HEK293 (cell line): ENCODE results near the gene TRAF1.

Experiments used
- CTCF ChIA-PET: fragments of 350-600 bp; formaldehyde crosslinking; extraction: SDS; loops from one replicate; lab custom pipeline; 2021; ENCODE audit warnings: antibody characterized with exemption; lab: Yijun Ruan, JAX
- POLR2A ChIA-PET: fragments of 300-600 bp; formaldehyde crosslinking; extraction: SDS; loops from one replicate; lab custom pipeline; 2020; ENCODE audit warnings: antibody characterized with exemption, inconsistent platforms; lab: Yijun Ruan, JAX
- H3K27ac ChIP-seq: fragments of 200-500 bp; sonication (Bioruptor generic); 2 replicates; pipeline ENCODE4 v1.5.1; 2014; ENCODE audit warnings: low read depth, low read length, control low read depth, inconsistent platforms; ENCODE audit errors: extremely low read depth
- H3K36me3 ChIP-seq, 2 experiments: fragments of 200-500 bp in 1 of 2; sonication (Bioruptor generic) in 1 of 2; 1 replicate in 1 of 2; 2 replicates in 1 of 2; pipeline ENCODE4 v1.5.1; 2014 to 2017; ENCODE audit warnings: inconsistent platforms in 2 of 2, low read length in 2 of 2; ENCODE audit not compliant: control insufficient read depth in 2 of 2, insufficient read depth in 1 of 2
- H3K4me1 ChIP-seq: fragments of 200-500 bp; sonication (Bioruptor generic); 2 replicates; pipeline ENCODE4 v1.5.1; 2014; ENCODE audit warnings: mild to moderate bottlenecking, low read length, inconsistent platforms; ENCODE audit not compliant: control insufficient read depth, insufficient read depth
- H3K4me3 ChIP-seq: 2 replicates; pipeline ENCODE4 v1.5.1; 2011; ENCODE audit warnings: low read depth, mild to moderate bottlenecking, control low read depth, low read length, moderate library complexity
- H3K9me3 ChIP-seq: fragments of 200-500 bp; sonication (Bioruptor generic); 2 replicates; pipeline ENCODE4 v1.5.1; 2014; ENCODE audit warnings: low read depth, low read length, inconsistent platforms; ENCODE audit not compliant: control insufficient read depth, insufficient read depth
- KLF7 ChIP-seq: fragments of 450-650 bp; formaldehyde crosslinking; IDR thresholded peaks from 2 replicates; pipeline ENCODE4 v1.5.1; 2016; ENCODE audit warnings: missing biosample characterization, missing genetic modification characterization, borderline replicate concordance
- PRDM10 ChIP-seq: fragments of 450-650 bp; formaldehyde crosslinking; IDR thresholded peaks from 2 replicates; pipeline ENCODE4 v1.5.1; 2016; ENCODE audit warnings: missing biosample characterization, missing genetic modification characterization
- PRDM4 ChIP-seq: fragments of 450-650 bp; formaldehyde crosslinking; IDR thresholded peaks from 2 replicates; pipeline ENCODE4 v1.5.1; 2017; ENCODE audit warnings: missing biosample characterization, missing genetic modification characterization
- PRDM6 ChIP-seq: fragments of 450-650 bp; formaldehyde crosslinking; IDR thresholded peaks from 2 replicates; pipeline ENCODE4 v1.5.1; 2017; ENCODE audit warnings: missing biosample characterization, missing genetic modification characterization
- REPIN1 ChIP-seq: fragments of 450-650 bp; formaldehyde crosslinking; IDR thresholded peaks from 2 replicates; pipeline ENCODE4 v1.5.1; 2017; ENCODE audit warnings: missing biosample characterization, missing genetic modification characterization, low read depth
- SALL2 ChIP-seq: fragments of 450-650 bp; formaldehyde crosslinking; IDR thresholded peaks from 2 replicates; pipeline ENCODE4 v1.5.0; 2017; ENCODE audit warnings: missing biosample characterization, mild to moderate bottlenecking, missing genetic modification characterization, borderline replicate concordance
- ZBTB44 ChIP-seq: fragments of 450-650 bp; IDR thresholded peaks from 2 replicates; pipeline ENCODE4 v1.5.1; 2018; ENCODE audit warnings: missing biosample characterization, mild to moderate bottlenecking, missing genetic modification characterization
- ZBTB6 ChIP-seq: fragments of 450-650 bp; formaldehyde crosslinking; IDR thresholded peaks from 2 replicates; pipeline ENCODE4 v1.5.1; 2017; ENCODE audit warnings: missing biosample characterization, missing genetic modification characterization
- ZNF133 ChIP-seq: fragments of 450-650 bp; formaldehyde crosslinking; IDR thresholded peaks from 2 replicates; pipeline ENCODE4 v1.5.1; 2016; ENCODE audit warnings: missing biosample characterization, missing genetic modification characterization
- ZNF138 ChIP-seq: fragments of 450-650 bp; formaldehyde crosslinking; IDR thresholded peaks from 2 replicates; pipeline ENCODE4 v1.5.1; 2016; ENCODE audit warnings: missing biosample characterization, missing genetic modification characterization, borderline replicate concordance
- ZNF157 ChIP-seq: fragments of 450-650 bp; formaldehyde crosslinking; IDR thresholded peaks from 2 replicates; pipeline ENCODE4 v1.5.1; 2016; ENCODE audit warnings: missing biosample characterization, missing genetic modification characterization
- ZNF184 ChIP-seq: fragments of 450-650 bp; IDR thresholded peaks from 2 replicates; pipeline ENCODE4 v1.5.1; 2018; ENCODE audit warnings: missing biosample characterization, mild to moderate bottlenecking, missing genetic modification characterization
- ZNF280C ChIP-seq: fragments of 450-650 bp; formaldehyde crosslinking; IDR thresholded peaks from 2 replicates; pipeline ENCODE4 v1.5.1; 2016; ENCODE audit warnings: missing biosample characterization, missing genetic modification characterization
- ZNF366 ChIP-seq: fragments of 450-650 bp; formaldehyde crosslinking; conservative IDR thresholded peaks from 2 replicates; pipeline ENCODE4 v1.5.1; 2016; ENCODE audit warnings: missing biosample characterization, missing genetic modification characterization
- ZNF558 ChIP-seq: fragments of 450-650 bp; formaldehyde crosslinking; IDR thresholded peaks from 2 replicates; pipeline ENCODE4 v1.5.1; 2016; ENCODE audit warnings: missing biosample characterization, missing genetic modification characterization
- ZNF670 ChIP-seq: fragments of 450-650 bp; formaldehyde crosslinking; IDR thresholded peaks from 2 replicates; pipeline ENCODE4 v1.5.1; 2016; ENCODE audit warnings: missing biosample characterization, missing genetic modification characterization, low read depth
- ZNF76 ChIP-seq: fragments of 450-650 bp; formaldehyde crosslinking; IDR thresholded peaks from 2 replicates; pipeline ENCODE4; 2016; ENCODE audit warnings: low read depth, missing biosample characterization, missing genetic modification characterization, borderline replicate concordance
- ZNF768 ChIP-seq: fragments of 450-650 bp; formaldehyde crosslinking; IDR thresholded peaks from 2 replicates; pipeline ENCODE4 v1.5.1; 2018; ENCODE audit warnings: missing biosample characterization, mild to moderate bottlenecking, missing genetic modification characterization
- ZNF830 ChIP-seq: fragments of 450-650 bp; IDR thresholded peaks from 2 replicates; pipeline ENCODE4 v1.5.0; 2018; ENCODE audit warnings: missing biosample characterization, missing genetic modification characterization, low read depth, mild to moderate bottlenecking, moderate library complexity

TRAF1 gene

GRCh38 chr9:120924698-120925534 is 1.7 kb downstream of the TRAF1 start:
- no peaks in the 10 kb centered on the region for H3K4me1 ChIP-seq
- H3K4me3 ChIP-seq: no peak overlapping the region
- no peak overlapping the region for H3K27ac ChIP-seq
- H3K36me3 ChIP-seq: no peaks in the 10 kb centered on the region
- ChIA-PET POLR2A (no interaction called here), CTCF (interaction anchor here (1.6 kb wide), 1 partner anchor 12 kb away, joined by 5 read pairs; no protein-coding TSS in a partner anchor)
- TF ChIP-seq ZNF558: no peak
- TF ChIP-seq PRDM10 (tag by site-specific recombination): no peak
- TF ChIP-seq SALL2 (tag by site-specific recombination): no peak
- no peak for TF ChIP-seq ZNF184 (tag by site-specific recombination)
- TF ChIP-seq ZNF133 (tag by site-specific recombination): no peak
- TF ChIP-seq ZBTB6 (tag by site-specific recombination): no peak
- TF ChIP-seq ZNF830 (tag by site-specific recombination): no peak
- no peak for TF ChIP-seq ZNF157
- H3K9me3 ChIP-seq: no peaks in the 10 kb centered on the region

- Histone ChIP-seq H3K4me1 (no peaks in the 10 kb centered on the region), H3K27ac (no peak overlapping the region), H3K4me3 (no peak overlapping the region), H3K9me3 (no peaks in the 10 kb centered on the region), H3K36me3 (no peaks in the 10 kb centered on the region)
- ChIA-PET POLR2A (no interaction called here), CTCF (interaction anchor here (1.7 kb wide), 1 partner anchor 13 kb away, joined by 4 read pairs; no protein-coding TSS in a partner anchor)
- TF ChIP-seq ZNF366 (tag by site-specific recombination) (no peak), ZNF138 (tag by site-specific recombination) (no peak), ZBTB44 (tag by site-specific recombination) (no peak), PRDM6 (tag by site-specific recombination) (no peak), PRDM4 (tag by site-specific recombination) (no peak), REPIN1 (tag by site-specific recombination) (no peak), ZNF280C (tag by site-specific recombination) (no peak), ZNF670 (tag by site-specific recombination) (no peak), ZNF768 (no peak), ZNF76 (tag by site-specific recombination) (no peak), KLF7 (tag by site-specific recombination) (no peak)
Observed at GRCh38 chr9:120923620-120924328, 2.8 kb downstream of the TRAF1 start.
